CD4-positive, alpha-beta T cell treated with Interleukin-6 for 4 hours (primary cell): ENCODE results near the gene GPLD1.
"Not testable (repeated sequence)": the region's sequence is repeated elsewhere in the genome, so short reads cannot be mapped to it uniquely, and the experiment has no call there.

Experiments
- DNase-seq: peaks from one replicate; pipeline ENCODE4 v3.0.0-alpha.2; 2020; ENCODE audit warnings: mixed read lengths

GPLD1 gene

GRCh38 chr6:24489470-24489869, at the start of gene GPLD1:
TSS of gene GPLD1 (minus strand) at chr6:24489578. CDS start at chr6:24489511, 67 bp downstream.
- no peak for DNase-seq

GRCh38 chr6:24537771-24538385, 48.5 kb upstream of the GPLD1 start:
- no peak for DNase-seq

- no peak for DNase-seq
These were observed 47.8 kb upstream of the GPLD1 start for GRCh38 chr6:24537082-24537699.

GRCh38 chr6:24536466-24536865, 47.1 kb upstream of the GPLD1 start:
- DNase-seq, result no peak

GRCh38 chr6:24535210-24535609, 45.8 kb upstream of the GPLD1 start:
- DNase-seq, result no peak

- no peak for DNase-seq
These were observed 45.0 kb upstream of the GPLD1 start for GRCh38 chr6:24534329-24534728.

- no peak for DNase-seq
These were observed 40.6 kb upstream of the GPLD1 start for GRCh38 chr6:24529985-24530384.

- DNase-seq, result no peak
These were observed 35.4 kb upstream of the GPLD1 start for GRCh38 chr6:24524805-24525204.

- DNase-seq, result no peak
These were observed 35.0 kb upstream of the GPLD1 start for GRCh38 chr6:24524329-24524728.

- DNase-seq, result no peak
These were observed 33.1 kb upstream of the GPLD1 start for GRCh38 chr6:24522228-24523176.

- DNase-seq, result peak; percentile 57
These were observed 31.7 kb upstream of the GPLD1 start for GRCh38 chr6:24520929-24521546.

GRCh38 chr6:24517659-24518543, 28.5 kb upstream of the GPLD1 start:
- DNase-seq, result no peak

GRCh38 chr6:24513602-24514001, 24.2 kb upstream of the GPLD1 start:
- DNase-seq, result no peak

GRCh38 chr6:24511976-24512375, 22.6 kb upstream of the GPLD1 start:
- DNase-seq, result not testable (repeated sequence)

GRCh38 chr6:24506814-24507520, 17.6 kb upstream of the GPLD1 start:
- no peak for DNase-seq

GRCh38 chr6:24504649-24505586, 15.5 kb upstream of the GPLD1 start:
- DNase-seq, result no peak

- DNase-seq, result no peak
These were observed 14.9 kb upstream of the GPLD1 start for GRCh38 chr6:24504287-24504648.

- no peak for DNase-seq
These were observed 12.5 kb upstream of the GPLD1 start for GRCh38 chr6:24501914-24502313.

GRCh38 chr6:24501374-24501773, 12.0 kb upstream of the GPLD1 start:
- DNase-seq, result no peak

GRCh38 chr6:24500683-24501082, 11.3 kb upstream of the GPLD1 start:
- DNase-seq, result no peak
